Measurements from ENCODE around the gene ARRB1.

GRCh38 chr11:75277991-75278790, 73.3 kb downstream of the ARRB1 start:
- TF ChIP-seq ZBTB10 (tag by site-specific recombination; IDR thresholded peaks at IDR 0.05) (no peak), REST (tag by site-specific recombination; IDR thresholded peaks at IDR 0.05) (no peak), MZF1 (tag by site-specific recombination; IDR thresholded peaks at IDR 0.05; ENCODE audit: borderline replicate concordance) (no peak), ZNF768 (tag by site-specific recombination; IDR thresholded peaks at IDR 0.05) (no peak), CTCF (tag by site-specific recombination; IDR thresholded peaks at IDR 0.05) (no peak), SP7 (tag by site-specific recombination; IDR thresholded peaks at IDR 0.05) (no peak), SETDB1 (IDR thresholded peaks at IDR 0.05; ENCODE audit: insufficient read length, low read length) (no peak), ZBTB44 (tag by site-specific recombination; IDR thresholded peaks at IDR 0.05) (no peak), GLIS1 (tag by site-specific recombination; IDR thresholded peaks at IDR 0.05) (no peak), PRDM1 (tag by site-specific recombination; IDR thresholded peaks at IDR 0.05) (no peak), HOXA7 (CRISPR knock-in tag; IDR thresholded peaks at IDR 0.05; ENCODE audit: borderline replicate concordance) (no peak), ZNF23 (tag by site-specific recombination; IDR thresholded peaks at IDR 0.05; ENCODE audit: borderline replicate concordance) (no peak), ZNF2 (tag by site-specific recombination; IDR thresholded peaks at IDR 0.05) (no peak), TRIM28 (IDR thresholded peaks at IDR 0.05; ENCODE audit: borderline replicate concordance, low read length) (no peak)
